ENCODE data around the gene CFD. TPM values are rescaled to one million over a fixed set of nuclear protein-coding genes. Genes with fewer than 3 reads are reported as not detected.

The CFD gene
- total and polyA plus RNA-seq, 8 donors = 36.6 to 1,275 (median 129) TPM

DNA sequence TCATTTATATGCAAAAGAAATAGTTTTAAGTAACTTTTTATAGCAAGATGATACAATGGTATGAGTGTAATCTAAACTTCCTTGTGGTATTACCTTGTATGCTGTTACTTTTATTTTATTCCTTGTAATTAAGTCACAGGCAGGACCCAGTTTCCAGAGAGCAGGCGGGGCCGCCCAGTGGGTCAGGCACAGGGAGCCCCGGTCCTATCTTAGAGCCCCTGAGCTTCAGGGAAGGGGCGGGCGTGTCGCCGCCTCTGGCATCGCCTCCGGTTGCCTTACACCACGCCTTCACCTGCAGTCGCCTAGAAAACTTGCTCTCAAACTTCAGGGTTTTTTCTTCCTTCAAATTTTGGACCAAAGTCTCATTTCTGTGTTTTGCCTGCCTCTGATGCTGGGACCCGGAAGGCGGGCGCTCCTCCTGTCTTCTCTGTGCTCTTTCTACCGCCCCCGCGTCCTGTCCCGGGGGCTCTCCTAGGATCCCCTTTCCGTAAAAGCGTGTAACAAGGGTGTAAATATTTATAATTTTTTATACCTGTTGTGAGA, 47.9 kb upstream of the CFD start:
- Histone ChIP-seq H3K4me1 (peaks cover 0 to 6% (median 0%) of the 10 kb centered on the region in 4 donors), H3K27ac (no peak overlapping the region), H3K4me3 (no peak overlapping the region), H3K9me3 (no peaks in the 10 kb centered on the region), H3K27me3 (no peaks in the 10 kb centered on the region), H3K36me3 (peaks cover 62 to 72% (median 70%) of the 10 kb centered on the region in 4 donors)
- no peak for DNase-seq
- intact Hi-C loops (cut with DNase I; ENCODE audit: low total_unique reads) = no loop called here
- WGBS, 5 donors = 86 to 94% (median 91%) methylated on average over 20 of the region's 20 CpGs
- TF ChIP-seq POLR2A (IDR thresholded peaks at IDR 0.05) (no peak), POLR2AphosphoS5 (IDR thresholded peaks at IDR 0.05) (no peak), EP300 (IDR thresholded peaks at IDR 0.05) (no peak)
- TF ChIP-seq, protein P1, sequence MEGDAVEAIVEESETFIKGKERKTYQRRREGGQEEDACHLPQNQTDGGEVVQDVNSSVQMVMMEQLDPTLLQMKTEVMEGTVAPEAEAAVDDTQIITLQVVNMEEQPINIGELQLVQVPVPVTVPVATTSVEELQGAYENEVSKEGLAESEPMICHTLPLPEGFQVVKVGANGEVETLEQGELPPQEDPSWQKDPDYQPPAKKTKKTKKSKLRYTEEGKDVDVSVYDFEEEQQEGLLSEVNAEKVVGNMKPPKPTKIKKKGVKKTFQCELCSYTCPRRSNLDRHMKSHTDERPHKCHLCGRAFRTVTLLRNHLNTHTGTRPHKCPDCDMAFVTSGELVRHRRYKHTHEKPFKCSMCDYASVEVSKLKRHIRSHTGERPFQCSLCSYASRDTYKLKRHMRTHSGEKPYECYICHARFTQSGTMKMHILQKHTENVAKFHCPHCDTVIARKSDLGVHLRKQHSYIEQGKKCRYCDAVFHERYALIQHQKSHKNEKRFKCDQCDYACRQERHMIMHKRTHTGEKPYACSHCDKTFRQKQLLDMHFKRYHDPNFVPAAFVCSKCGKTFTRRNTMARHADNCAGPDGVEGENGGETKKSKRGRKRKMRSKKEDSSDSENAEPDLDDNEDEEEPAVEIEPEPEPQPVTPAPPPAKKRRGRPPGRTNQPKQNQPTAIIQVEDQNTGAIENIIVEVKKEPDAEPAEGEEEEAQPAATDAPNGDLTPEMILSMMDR (IDR thresholded peaks at IDR 0.05) = no peak

DNA sequence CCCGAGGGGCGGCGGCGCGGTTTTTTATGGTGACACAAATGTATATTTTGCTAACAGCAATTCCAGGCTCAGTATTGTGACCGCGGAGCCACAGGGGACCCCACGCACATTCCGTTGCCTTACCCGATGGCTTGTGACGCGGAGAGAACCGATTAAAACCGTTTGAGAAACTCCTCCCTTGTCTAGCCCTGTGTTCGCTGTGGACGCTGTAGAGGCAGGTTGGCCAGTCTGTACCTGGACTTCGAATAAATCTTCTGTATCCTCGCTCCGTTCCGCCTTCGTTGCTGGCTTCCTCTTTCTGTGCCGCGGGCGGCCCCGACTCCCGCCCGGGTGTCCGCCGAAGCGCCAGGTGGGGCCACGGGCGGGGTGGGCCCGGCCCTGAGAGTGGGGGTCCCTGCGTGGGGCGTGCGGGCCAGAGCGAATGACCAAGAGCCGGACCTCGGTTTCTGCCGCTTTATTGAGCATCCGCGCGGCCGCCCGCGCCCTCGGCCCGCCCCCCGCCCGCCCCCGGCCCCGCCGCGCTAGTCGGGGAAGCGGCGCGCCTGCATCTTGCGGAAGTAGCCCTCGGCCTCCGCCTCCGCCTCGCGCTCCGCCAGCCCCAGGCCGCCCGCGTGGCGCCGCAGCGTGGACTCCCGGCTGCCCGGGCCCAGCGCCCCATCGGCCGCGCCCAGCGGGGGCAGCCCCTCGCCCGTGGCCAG, 47.3 kb upstream of the CFD start:
- peaks cover 56 to 66% (median 64%) of the 10 kb centered on the region in 4 donors for H3K36me3 ChIP-seq
- whole genome bisulfite sequencing, 5 donors = 88 to 94% (median 90%) methylated on average over 45 to 80 of the region's 80 CpGs

DNA sequence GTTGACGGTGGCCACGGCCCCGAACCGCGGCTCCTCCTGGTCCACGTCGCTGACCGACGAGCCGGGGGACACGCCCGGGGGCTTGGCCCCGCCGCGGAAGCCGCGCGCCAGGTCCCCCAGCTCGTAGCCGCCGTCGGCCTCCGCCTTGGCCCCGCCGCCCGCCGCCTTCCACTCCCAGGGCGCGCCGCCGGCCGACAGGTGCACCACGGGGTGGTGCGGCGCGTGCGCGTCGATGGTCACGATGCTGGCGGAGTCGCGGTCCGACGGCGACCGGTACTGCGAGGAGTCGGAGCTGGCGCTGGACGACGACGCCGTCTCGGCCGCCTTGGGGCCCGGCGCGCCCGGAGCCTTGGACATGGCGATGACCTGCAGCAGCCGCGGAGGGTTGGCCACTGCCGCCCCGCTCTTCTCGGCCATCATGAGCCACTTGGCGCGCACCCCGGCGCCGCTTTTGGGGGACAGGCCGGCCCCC, 46.7 kb upstream of the CFD start:
- Histone ChIP-seq H3K36me3 (peaks cover 50 to 60% (median 58%) of the 10 kb centered on the region in 4 donors), H3K4me1 (no peaks in the 10 kb centered on the region), H3K27ac (no peak overlapping the region), H3K27me3 (no peaks in the 10 kb centered on the region), H3K9me3 (no peaks in the 10 kb centered on the region), H3K4me3 (no peak overlapping the region)
- WGBS, 5 donors = 89 to 95% (median 94%) methylated on average over 41 to 72 of the region's 72 CpGs
- intact Hi-C loops (cut with DNase I; ENCODE audit: low total_unique reads) = no loop called here
- DNase-seq = no peak
- TF ChIP-seq EP300 (IDR thresholded peaks at IDR 0.05) (no peak), POLR2A (IDR thresholded peaks at IDR 0.05) (no peak), POLR2AphosphoS5 (IDR thresholded peaks at IDR 0.05) (no peak)
- TF ChIP-seq, protein P1 (IDR thresholded peaks at IDR 0.05) = no peak

More for the DNA sequence above, 47.3 kb upstream of the CFD start:
- H3K27ac ChIP-seq = no peak overlapping the region
- no peak for TF ChIP-seq EP300 (IDR thresholded peaks at IDR 0.05)
- no peak for TF ChIP-seq POLR2A (IDR thresholded peaks at IDR 0.05)
- TF ChIP-seq, protein P1 (IDR thresholded peaks at IDR 0.05) = no peak
- no peak for TF ChIP-seq POLR2AphosphoS5 (IDR thresholded peaks at IDR 0.05)
- no peak for DNase-seq
- H3K9me3 ChIP-seq = no peaks in the 10 kb centered on the region
- no peaks in the 10 kb centered on the region for H3K27me3 ChIP-seq
- H3K4me3 ChIP-seq = no peak overlapping the region
- H3K4me1 ChIP-seq = peaks cover 0 to 1% (median 0%) of the 10 kb centered on the region in 4 donors
- intact Hi-C loops (cut with DNase I; ENCODE audit: low total_unique reads) = no loop called here

DNA sequence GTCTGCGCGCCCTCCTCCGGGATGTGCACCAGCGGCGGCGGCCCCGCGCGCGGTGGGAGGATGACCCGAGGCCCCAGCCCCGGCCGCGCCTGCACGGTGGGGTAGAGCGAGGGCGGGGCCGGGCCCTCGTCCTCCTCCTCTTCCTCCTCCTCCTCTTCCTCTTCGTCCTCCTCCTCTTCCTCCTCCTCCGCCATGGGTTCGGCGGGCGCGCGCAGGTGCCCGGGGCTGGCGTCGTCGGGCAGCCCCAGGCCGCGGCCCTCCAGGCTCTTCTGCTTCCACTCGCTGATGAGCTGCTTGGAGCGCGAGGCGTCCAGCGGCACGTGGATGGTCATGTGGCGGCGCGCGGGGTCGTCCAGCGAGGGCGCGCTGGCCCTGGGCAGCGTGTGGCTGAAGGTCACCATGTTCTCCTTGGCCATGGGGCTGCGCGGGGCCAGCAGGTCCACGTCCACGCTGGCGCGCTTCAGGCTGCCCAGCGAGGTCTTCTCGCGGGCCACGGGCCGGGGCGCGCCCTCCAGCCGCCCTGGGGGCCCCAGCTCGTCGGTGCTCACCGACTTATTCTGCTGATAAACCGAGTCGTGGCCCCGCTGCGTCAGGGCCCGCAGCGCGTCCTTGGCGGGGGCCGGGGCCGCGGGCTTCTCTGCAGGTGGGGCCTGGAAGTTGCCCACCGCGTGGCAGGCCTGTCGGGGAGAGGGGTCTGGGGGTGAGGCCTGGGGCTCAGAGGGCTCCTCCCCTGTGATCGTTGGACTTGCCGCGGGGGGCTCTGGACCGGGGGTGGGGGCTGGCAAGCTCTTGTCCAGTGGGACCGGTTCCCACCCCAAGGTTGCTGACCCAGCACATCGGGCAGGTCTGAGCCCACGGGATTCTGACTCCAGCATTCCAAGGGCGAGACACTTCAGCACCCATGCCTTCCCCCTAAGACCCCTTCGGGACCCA, 46.0 kb upstream of the CFD start:
- Histone ChIP-seq H3K4me3 (no peak overlapping the region), H3K27ac (no peak overlapping the region), H3K4me1 (no peaks in the 10 kb centered on the region), H3K9me3 (no peaks in the 10 kb centered on the region), H3K36me3 (peaks cover 43 to 53% (median 51%) of the 10 kb centered on the region in 4 donors), H3K27me3 (no peaks in the 10 kb centered on the region)
- DNase-seq = no peak
- intact Hi-C loops (cut with DNase I; ENCODE audit: low total_unique reads) = no loop called here
- no peak for TF ChIP-seq POLR2AphosphoS5 (IDR thresholded peaks at IDR 0.05)
- TF ChIP-seq POLR2A (IDR thresholded peaks at IDR 0.05) = no peak
- TF ChIP-seq, protein P1 (IDR thresholded peaks at IDR 0.05) = no peak
- no peak for TF ChIP-seq EP300 (IDR thresholded peaks at IDR 0.05)
- WGBS, 5 donors = 89 to 96% (median 93%) methylated on average over 52 to 87 of the region's 87 CpGs
